ENCODE results near the gene OR6V1. TPM values are rescaled to one million over a fixed set of nuclear protein-coding genes. Genes with fewer than 3 reads are reported as not detected.

The OR6V1 gene
- total RNA-seq, 4 donors from 2014 or later = not detected

- Histone ChIP-seq H3K36me3 (no peaks in the 10 kb centered on the region), H3K27ac (no peak overlapping the region), H3K4me3 (no peak overlapping the region), H3K4me1 (no peaks in the 10 kb centered on the region), H3K9me3 (peaks cover 0 to 7% (median 0%) of the 10 kb centered on the region in 3 donors), H3K27me3 (no peaks in the 10 kb centered on the region)
- no peak for ATAC-seq
- TF ChIP-seq POLR2A (IDR thresholded peaks at IDR 0.05) = no peak
- TF ChIP-seq CTCF (IDR thresholded peaks at IDR 0.05) = no peak
- TF ChIP-seq POLR2AphosphoS5 (IDR thresholded peaks at IDR 0.05) = no peak
- no peak for TF ChIP-seq EP300 (IDR thresholded peaks at IDR 0.05)
These were observed 3.3 kb upstream of the OR6V1 start for GRCh38 chr7:143048827-143049226.

- H3K27ac ChIP-seq = peak overlapping the region in 1 of 4 donors; percentile 15
- WGBS, 2 donors (ENCODE audit: low coverage in 1 of 2) = 7 to 32% methylated on average over 2 to 4 of the region's 4 CpGs
- H3K9me3 ChIP-seq = peaks cover 0 to 7% (median 0%) of the 10 kb centered on the region in 3 donors
- no peaks in the 10 kb centered on the region for H3K36me3 ChIP-seq
- no peaks in the 10 kb centered on the region for H3K27me3 ChIP-seq
- no peak for ATAC-seq
- H3K4me1 ChIP-seq = no peaks in the 10 kb centered on the region
- no peak for TF ChIP-seq POLR2A (IDR thresholded peaks at IDR 0.05)
- no peak for TF ChIP-seq POLR2AphosphoS5 (IDR thresholded peaks at IDR 0.05)
- no peak for TF ChIP-seq EP300 (IDR thresholded peaks at IDR 0.05)
- TF ChIP-seq CTCF (IDR thresholded peaks at IDR 0.05) = no peak
- H3K4me3 ChIP-seq = no peak overlapping the region
These were observed 2.8 kb upstream of the OR6V1 start for GRCh38 chr7:143049362-143049761.

GRCh38 chr7:143050931-143051330 lies 1.2 kb upstream of the OR6V1 start:
- ATAC-seq = no peak
- Histone ChIP-seq H3K9me3 (peaks cover 0 to 7% (median 0%) of the 10 kb centered on the region in 3 donors), H3K27me3 (no peaks in the 10 kb centered on the region), H3K4me3 (no peak overlapping the region), H3K27ac (no peak overlapping the region), H3K4me1 (no peaks in the 10 kb centered on the region), H3K36me3 (no peaks in the 10 kb centered on the region)
- WGBS, 2 donors (ENCODE audit: low coverage in 1 of 2) = 29 to 60% methylated on average over 1 to 9 of the region's 9 CpGs
- TF ChIP-seq POLR2AphosphoS5 (IDR thresholded peaks at IDR 0.05) = no peak
- TF ChIP-seq POLR2A (IDR thresholded peaks at IDR 0.05) = no peak
- no peak for TF ChIP-seq EP300 (IDR thresholded peaks at IDR 0.05)
- TF ChIP-seq CTCF (IDR thresholded peaks at IDR 0.05) = no peak

GRCh38 chr7:143054621-143055020 lies 2.5 kb downstream of the OR6V1 start:
- ATAC-seq = no peak
- Histone ChIP-seq H3K4me3 (no peak overlapping the region), H3K4me1 (no peaks in the 10 kb centered on the region), H3K27me3 (no peaks in the 10 kb centered on the region), H3K36me3 (no peaks in the 10 kb centered on the region), H3K9me3 (peaks cover 0 to 7% (median 0%) of the 10 kb centered on the region in 3 donors), H3K27ac (no peak overlapping the region)
- WGBS, 2 donors (ENCODE audit: low coverage in 1 of 2) = 55 to 63% methylated on average over 3 of the region's 3 CpGs
- TF ChIP-seq CTCF (IDR thresholded peaks at IDR 0.05) = no peak
- TF ChIP-seq EP300 (IDR thresholded peaks at IDR 0.05) = no peak
- no peak for TF ChIP-seq POLR2A (IDR thresholded peaks at IDR 0.05)
- no peak for TF ChIP-seq POLR2AphosphoS5 (IDR thresholded peaks at IDR 0.05)

GRCh38 chr7:143055754-143056153 lies 3.6 kb downstream of the OR6V1 start:
- Histone ChIP-seq H3K4me1 (no peaks in the 10 kb centered on the region), H3K27me3 (no peaks in the 10 kb centered on the region), H3K27ac (no peak overlapping the region), H3K36me3 (no peaks in the 10 kb centered on the region), H3K9me3 (peaks cover 0 to 7% (median 0%) of the 10 kb centered on the region in 3 donors), H3K4me3 (no peak overlapping the region)
- no peak for ATAC-seq
- TF ChIP-seq POLR2AphosphoS5 (IDR thresholded peaks at IDR 0.05) = no peak
- no peak for TF ChIP-seq EP300 (IDR thresholded peaks at IDR 0.05)
- no peak for TF ChIP-seq POLR2A (IDR thresholded peaks at IDR 0.05)
- no peak for TF ChIP-seq CTCF (IDR thresholded peaks at IDR 0.05)
